NCI-H2029 treated with DMSO at 0.1 percent for 48 hours (cell line): ENCODE results near the gene DSE.
A peak's percentile ranks its signal among the peaks of the same experiment; 100 is the strongest.

ENCODE experiments used
- DNase-seq: peaks from one replicate; lab custom pipeline; 2025; lab: John Stamatoyannopoulos, UW

The DSE gene

GRCh38 chr6:116413357-116413756, 42.6 kb downstream of the DSE start:
- DNase-seq: no peak

- DNase-seq: no peak
These were observed 46.9 kb downstream of the DSE start for GRCh38 chr6:116417661-116418060.

- no peak for DNase-seq
These were observed 48.5 kb downstream of the DSE start for GRCh38 chr6:116419069-116419786.

GRCh38 chr6:116420341-116420740, 49.6 kb downstream of the DSE start:
- DNase-seq: no peak

- no peak for DNase-seq
These were observed 51.5 kb downstream of the DSE start for GRCh38 chr6:116422238-116422637.

- DNase-seq: no peak
These were observed 53.3 kb downstream of the DSE start for GRCh38 chr6:116424001-116424400.

- no peak for DNase-seq
These were observed 55.8 kb downstream of the DSE start for GRCh38 chr6:116426551-116426950.

- no peak for DNase-seq
These were observed 58.4 kb downstream of the DSE start for GRCh38 chr6:116429111-116429510.

GRCh38 chr6:116430860-116431259, 60.1 kb downstream of the DSE start:
- no peak for DNase-seq

GRCh38 chr6:116431964-116432595, 61.3 kb downstream of the DSE start:
- peak; percentile 90 for DNase-seq

GRCh38 chr6:116433206-116433712, 62.5 kb downstream of the DSE start:
- no peak for DNase-seq

GRCh38 chr6:116434056-116434725, 63.4 kb downstream of the DSE start:
- DNase-seq: no peak

GRCh38 chr6:116436586-116436985, 65.8 kb downstream of the DSE start:
- no peak for DNase-seq

GRCh38 chr6:116437656-116438055, 66.9 kb downstream of the DSE start:
- no peak for DNase-seq

- no peak for DNase-seq
These were observed 68.1 kb downstream of the DSE start for GRCh38 chr6:116438590-116439448.

GRCh38 chr6:116439522-116440051, 68.8 kb downstream of the DSE start:
- no peak for DNase-seq

GRCh38 chr6:116443105-116443504, 72.4 kb downstream of the DSE start:
- DNase-seq: no peak

- DNase-seq: peak; percentile 99
These were observed 73.3 kb downstream of the DSE start for GRCh38 chr6:116444092-116444491.

GRCh38 chr6:116444575-116444974, 73.8 kb downstream of the DSE start:
- DNase-seq: peak; percentile 95

GRCh38 chr6:116445102-116445501, 74.4 kb downstream of the DSE start:
- peak; percentile 100 for DNase-seq

GRCh38 chr6:116446399-116446798, 75.7 kb downstream of the DSE start:
- DNase-seq: peak; percentile 94

GRCh38 chr6:116447052-116447451, 76.3 kb downstream of the DSE start:
- peak; percentile 95 for DNase-seq
